LHCN-M2 (cell line): ENCODE measurements around the gene PFKFB4. TPM values are rescaled to one million over a fixed set of nuclear protein-coding genes. Genes with fewer than 3 reads are reported as not detected.
"Not testable (repeated sequence)": the region's sequence is repeated elsewhere in the genome, so short reads cannot be mapped to it uniquely, and the experiment has no call there.

Experiments used
- DNase-seq: peaks from one replicate; pipeline ENCODE4 v3.0.0-alpha.2; 2012; ENCODE audit warnings: low read depth
- total RNA-seq: library from RNA; depleted of rRNA; stranded (reverse); fragments of >200 nt; gene quantifications from 2 replicates; pipeline ENCODE4 v1.2.3, GENCODE V29; 2014

PFKFB4 gene
- total RNA-seq, 1 experiment from 2014 or later = 22.6 TPM

DNA sequence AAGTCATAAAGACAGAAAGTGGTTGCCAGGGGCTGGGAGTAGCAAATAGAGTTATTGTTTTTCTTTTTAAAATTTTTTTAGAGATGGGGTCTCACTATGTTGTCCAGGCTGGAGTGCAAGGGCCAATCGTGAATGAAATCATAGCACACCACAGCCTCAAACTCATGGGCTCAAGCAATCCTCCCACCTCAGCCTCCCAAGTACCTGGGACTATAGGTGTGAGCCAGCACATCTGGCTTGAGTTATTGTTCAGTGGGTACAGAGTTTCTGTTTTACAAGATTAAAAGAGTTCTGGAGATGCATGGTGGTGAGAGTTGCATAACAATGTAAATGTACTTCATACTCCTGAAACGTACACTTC is 23.6 kb downstream of the PFKFB4 start:
- no peak for DNase-seq

DNA sequence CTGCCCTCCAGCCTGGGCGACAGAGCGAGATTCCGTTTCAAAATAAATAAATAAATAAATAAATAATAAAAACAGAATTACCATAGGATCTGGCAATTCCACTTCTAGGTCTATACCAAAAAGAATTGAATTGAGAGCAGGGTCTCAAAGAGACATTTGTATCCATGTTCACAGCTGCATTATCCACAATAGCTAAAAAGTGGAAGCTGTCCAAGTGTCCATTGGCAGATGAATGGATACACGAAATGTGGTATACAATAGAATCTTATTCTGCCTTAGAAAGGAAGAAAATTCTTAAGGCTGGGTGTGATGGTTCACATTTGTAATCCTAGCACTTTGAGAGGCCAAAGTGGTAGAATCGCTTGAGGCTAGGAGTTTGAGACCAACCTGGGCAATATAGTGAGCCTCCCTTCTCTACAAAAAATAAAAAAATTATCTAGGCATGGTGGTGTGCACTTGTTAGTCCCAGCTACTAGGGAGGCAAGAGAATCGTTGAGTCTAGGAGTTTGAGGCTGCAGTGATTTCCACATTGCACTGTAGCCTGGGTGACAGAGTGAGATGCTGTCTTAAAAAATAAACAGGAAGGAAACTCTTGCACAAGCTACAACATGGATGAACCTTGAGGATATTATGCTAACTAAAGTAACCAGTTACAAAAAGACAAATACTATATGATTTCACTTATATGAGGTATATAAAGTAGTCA is 24.2 kb downstream of the PFKFB4 start:
- no peak for DNase-seq

DNA sequence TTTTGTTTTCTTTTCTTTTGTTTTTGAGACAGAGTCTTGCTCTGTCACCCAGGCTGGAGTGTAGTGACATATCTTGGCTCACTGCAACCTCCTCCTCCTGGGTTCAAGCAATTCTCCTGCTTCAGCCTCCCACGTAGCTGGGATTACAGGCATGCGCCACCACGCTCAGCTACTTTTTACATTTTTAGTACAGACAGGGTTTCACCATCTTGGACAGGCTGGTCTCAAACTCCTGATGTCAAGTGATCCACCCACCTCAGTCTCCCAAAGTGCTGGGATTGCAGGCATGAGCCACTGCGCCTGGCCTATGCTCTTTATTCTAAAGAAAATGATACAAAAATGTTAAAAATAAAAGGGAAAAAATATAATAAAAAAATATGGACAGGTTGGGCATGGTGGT is 25.9 kb downstream of the PFKFB4 start:
- DNase-seq = not testable (repeated sequence)

DNA sequence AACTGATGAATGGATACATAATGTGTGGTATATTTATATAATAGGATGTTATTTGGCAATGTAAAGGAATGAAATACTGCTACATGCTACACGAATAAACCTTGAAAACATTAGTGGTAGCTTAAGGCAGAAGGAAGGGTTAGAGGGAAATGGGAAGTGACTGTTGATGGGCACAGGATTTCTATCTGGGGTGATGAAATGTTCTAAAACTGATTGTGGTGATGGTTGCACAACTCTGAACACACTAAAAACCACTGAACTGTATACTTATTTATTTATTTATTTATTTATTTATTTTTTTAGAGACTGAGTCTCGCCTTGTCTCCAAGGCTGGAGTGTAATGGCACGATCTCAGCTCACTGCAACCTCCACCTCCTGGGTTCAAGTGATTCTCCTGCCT is 27.8 kb downstream of the PFKFB4 start:
- DNase-seq = peak; percentile 26

DNA sequence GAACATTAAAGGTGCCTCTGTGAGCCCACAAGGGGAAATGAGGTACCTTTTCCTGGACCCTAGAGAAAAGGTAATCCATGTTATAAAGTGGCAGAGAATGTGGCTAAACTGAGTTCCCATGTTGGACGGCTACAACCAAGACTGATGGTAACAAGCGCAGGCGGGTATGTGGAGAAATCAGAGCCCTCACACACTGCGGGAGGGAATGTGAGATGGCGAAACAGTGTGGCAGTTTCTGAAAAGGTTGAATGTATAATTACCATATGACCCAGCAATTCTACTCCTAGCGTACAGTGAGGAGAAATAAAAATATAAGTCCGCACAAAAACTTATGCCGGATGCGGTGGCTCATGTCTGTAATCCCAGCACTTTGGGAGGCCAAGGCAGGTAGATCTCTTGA is 28.6 kb downstream of the PFKFB4 start:
- DNase-seq = no peak

DNA sequence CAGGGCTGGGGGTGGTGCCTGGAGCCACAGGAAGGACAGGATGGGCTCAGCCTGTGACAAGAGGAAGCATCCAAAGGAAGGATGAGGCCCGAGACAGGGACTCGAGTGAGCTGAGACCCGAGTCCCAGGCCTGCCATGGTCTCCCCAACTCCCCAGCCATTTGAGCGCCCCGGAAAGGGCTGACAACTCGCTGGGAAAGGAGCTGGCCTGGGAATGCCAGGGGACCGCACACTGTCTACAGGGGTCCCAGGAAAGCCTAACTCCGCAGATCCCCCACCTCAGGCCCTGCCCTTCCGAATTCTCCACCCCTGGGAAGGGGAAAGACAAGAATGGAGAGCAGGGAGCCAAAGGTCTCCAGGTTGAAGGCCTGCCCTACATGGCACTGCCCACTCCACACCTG is 31.6 kb downstream of the PFKFB4 start:
- DNase-seq = no peak

DNA sequence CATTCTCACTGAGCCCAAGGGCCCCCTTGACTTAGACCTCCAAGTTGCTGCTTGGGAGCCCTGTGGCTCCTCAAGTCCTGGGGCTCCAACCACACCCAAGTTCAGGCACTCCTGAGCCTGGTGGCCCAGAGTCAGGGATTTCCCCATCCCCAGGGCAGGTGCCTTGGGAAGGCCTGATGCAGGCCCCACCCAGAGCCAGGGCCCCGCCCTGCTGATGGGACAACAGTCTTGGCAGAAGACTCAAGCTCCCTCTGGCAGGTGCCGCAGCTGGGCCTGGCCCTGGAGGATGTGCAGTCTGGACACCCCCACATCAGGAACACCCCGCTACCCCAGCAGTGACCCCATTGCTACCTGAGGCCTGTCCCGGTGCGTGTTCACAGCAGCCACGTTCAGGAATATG is 35.0 kb downstream of the PFKFB4 start:
- no peak for DNase-seq

DNA sequence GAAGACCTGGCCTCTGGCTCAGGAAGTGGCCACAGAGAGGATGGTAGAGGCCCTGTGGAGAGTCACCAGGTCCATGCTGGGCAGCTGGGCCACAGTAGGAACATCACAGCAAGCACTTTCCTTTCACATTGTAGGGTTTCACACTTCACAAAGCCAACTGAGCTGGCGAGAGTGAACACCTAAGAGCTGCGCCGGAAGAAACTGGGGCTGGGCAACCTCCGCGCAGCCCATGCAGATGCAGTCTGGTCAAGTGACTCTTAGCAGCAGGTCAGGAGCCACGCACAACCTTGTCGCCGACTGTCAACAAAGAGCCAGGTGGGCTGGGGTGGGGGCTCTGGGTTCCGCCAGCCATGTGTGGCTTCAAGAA is 37.3 kb downstream of the PFKFB4 start:
- no peak for DNase-seq

DNA sequence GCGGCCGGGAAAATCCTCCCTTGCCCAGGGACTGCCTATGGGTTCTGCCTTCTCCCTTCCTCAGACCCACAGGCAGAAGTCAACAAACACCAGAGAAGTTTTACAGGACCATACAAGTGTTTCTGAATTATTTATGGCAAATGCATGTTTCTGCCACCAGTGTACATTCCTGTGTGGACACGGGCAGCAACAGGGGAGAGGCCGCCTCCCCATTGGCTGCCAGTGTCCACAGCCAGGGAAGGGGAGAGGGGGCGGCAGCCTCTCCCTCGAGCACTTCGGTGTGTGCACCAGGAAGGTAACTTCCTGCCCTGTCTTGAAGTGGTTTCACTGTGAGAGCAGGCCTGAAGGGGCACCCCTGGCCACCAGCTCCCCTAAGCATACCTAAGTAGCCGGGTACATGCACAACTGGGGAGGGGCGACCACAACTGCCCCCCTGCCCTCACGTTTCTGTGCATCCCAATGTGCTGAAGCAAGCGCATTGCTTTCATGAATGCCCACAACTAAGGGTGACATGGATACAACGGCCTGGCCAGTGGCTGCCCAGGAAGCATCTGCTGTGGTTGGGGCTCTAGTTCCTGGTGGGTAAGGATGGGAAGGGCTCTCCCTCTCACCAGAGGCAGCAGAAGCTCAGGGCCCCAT is 37.8 kb downstream of the PFKFB4 start:
- DNase-seq = no peak

DNA sequence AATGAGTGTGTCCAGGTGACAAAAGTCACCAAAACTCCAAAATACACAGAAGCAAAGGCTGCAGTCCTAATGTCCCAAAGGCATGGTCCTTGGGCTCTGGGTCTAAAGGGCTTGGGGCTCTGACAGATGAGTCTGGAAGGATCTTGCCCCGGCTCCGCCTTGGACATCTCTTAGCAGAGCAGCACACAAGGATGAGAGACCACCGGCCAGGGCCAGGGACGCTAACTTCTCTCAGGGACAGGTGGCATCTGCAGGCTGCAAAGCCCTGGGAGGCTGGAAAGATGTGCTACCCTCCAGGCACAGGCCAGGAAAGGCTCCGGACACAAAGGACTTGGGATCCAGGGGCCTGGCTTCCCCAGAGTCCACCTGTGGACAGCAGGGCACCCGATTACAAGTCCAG is 38.5 kb downstream of the PFKFB4 start:
- DNase-seq = no peak

DNA sequence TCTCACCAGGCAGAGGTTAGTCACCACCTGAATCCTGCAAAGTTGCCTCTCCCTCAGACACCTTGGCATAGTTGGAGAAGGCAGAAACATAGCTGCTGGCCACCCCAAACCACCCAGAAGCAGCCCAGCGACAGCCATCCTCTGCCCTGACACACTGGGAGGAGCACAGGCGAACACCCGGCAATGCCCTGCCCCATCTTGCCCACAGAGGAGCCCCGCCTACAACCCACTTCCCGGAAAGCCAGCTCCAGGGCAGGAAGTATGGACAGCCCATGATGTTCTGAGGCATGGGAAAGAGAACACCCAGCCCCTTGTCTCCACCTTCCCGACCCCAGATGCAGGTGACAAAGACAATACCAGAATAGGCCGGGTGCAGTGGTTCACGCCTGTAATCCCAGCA is 40.0 kb downstream of the PFKFB4 start:
- no peak for DNase-seq

DNA sequence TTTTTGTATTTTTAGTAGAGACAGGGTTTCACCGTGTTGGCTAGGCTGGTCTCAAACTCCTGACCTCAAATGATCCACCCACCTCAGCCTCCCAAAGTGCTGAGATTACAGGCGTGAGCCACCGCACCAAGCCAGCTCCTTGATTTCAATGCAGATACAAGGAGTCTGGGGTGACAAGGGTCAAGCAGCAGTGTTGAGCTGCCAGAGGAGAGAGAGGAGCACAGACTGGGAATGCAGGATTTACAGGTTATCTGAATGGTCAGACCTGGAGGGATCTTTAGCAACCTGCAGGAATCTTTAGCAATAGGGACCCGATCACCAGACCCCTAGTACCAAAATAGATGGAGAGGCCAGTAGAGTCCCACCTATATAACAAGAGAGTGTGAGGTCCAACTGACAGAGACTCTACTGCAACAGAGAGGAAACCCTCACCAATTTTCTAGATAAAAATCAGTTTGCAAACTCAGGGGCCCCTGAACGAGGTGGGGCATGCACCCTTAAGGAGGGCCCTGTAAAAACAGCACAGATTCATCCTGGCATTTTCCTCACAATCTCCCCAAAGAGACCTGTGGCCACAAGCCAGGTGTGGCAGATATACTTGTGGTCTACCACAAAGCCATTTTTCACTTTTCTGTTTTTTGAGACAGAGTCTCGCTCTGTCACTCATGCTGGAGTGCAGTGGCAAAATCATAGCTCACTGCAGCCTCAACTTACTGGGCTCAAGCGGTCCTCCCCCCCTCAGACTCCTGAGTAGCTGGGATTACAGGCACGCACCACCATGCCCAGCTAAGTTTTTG is 42.0 kb downstream of the PFKFB4 start:
- DNase-seq = no peak

DNA sequence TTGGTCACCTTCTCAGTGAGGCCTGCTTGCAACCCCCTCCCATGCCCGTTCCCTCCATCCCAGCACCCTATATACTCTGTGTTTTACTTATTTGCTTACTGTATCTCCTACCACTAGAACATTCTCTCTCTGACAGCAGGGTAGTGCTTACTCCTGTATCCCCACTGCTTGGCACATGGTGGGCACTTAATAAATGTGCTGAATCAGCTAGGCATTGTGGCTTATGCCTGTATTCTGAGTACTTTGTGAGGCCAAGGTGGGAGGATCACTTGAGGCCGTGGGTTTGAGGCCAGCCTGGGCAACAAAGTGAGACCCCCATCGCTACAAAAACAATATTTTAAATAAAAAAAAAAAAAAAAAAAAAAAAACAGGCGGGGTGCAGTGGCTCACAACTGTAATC is 45.1 kb downstream of the PFKFB4 start:
- DNase-seq = no peak

DNA sequence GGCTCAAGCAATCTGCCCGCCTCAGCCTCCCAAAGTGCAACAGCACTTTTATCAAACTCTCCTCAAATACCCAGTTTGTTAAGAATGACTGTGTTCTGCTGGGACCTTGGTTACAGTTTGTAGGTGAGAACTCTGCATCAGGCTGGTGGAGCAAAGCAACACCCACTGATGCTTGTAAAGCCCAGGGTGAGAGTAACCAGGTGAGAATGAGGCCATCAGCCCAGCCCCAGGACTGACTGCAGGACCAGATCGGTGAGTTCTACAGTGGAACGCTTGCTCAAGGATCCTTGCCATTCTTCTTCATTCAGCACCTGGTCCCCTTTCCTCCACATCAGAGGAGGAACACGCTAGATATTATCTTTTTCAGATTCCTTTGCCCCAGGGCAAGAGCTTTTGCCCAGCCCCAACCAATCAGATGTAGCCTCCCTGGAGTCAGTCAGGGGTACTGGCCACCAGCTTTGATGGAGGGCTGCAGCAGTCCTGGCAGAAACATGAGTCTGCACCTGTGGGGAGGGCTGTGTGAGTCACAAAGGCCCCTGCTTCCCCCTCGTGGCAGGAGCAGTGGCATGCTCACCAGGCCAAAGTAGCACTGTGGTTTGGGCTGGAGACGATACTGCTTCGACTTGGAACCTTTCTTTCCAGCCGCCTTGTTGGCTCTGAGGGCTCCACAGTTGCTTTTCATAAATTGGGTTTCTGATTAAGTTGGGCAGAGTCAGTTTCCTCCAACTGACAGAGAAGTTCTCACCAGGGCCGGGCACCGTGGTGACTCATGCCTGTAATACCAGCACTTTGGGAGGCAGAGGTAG is 49.1 kb downstream of the PFKFB4 start:
- peak; percentile 79 for DNase-seq

DNA sequence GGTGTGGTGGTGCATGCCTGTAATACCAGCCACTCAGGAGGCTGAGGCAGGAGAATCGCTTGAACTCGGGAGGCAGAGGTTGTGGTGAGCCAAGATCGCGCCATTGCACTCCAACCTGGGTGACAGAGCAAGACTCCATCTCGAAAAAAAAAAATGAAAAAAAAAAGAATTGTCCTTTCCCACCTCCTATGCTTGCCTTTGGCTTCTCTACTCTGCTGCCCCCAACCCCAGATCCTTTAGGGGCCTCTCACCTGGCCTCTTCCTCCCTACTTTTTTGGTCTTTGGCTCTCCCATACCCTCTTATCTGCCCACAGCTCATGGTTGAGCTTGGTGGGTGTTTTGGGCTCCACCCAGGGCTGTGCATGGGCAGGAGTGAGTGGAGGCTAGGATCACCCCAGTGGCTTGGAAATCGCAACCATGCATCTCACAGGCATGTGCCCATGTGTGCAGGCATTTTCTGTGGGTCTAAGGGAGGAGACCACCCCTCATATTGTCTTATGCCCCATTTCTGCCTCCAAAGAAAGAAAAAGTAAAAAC is 50.6 kb downstream of the PFKFB4 start:
- no peak for DNase-seq

DNA sequence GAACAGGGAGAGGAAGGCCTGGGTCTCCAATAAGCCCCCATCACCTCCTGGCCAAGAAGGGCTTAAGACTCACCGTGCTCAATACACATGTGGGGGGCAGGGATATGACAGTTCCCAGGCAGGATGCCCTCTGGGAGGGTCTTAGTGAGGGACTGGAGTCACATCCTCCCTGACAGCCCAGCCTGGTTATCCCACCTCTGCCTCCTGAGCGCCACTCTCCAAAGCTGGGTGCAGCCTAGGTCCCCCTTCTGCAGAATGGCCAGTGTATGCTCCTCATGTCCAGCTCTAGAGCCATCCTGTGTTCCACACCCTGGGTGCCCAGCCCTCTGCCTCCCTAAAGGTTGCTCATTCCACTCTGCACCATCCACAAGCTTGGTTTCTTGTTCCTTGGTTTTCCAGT is 51.5 kb downstream of the PFKFB4 start:
- DNase-seq = no peak

DNA sequence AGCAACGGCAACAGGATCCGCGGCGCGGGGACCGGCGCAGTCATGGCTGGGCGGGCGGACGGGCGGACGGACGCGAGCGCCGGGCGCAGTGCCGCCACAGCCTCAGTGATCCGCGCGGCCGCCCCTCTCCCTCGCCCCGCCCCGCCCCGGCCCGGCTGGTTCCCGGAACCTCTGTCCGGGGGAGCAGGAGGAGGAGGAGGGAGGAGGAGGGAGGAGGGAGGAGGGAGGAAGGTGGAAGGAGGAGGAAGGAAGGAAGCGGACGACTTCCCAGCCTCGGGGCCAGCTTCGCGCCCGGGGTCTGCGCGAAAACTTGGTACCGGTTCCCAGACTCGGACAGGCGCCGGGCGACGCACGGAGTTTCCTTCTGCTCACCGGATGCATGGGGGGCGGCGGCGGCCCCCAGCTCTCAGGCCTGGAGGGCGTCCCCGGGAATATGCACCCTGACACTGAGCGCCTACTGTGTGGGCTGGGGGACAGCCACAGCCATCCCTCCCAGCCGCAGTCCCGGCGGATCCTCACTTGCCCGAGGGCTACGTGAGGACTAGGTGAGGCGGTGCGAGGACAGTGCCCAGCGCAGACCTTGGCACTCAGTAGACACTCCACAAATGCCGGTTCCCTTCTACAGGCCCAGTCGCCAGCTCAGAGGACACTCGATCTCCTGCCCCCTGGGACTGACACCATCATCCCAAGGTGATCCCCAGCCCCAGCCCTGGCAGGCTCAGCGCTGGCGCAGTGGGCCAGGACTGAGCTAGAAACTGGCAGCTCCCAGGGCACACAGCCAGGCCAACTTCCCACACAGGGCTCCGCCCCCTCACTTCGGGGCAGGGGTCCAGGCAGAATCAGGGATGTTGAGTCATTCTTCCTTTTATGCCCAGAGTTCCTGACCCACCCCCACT is 52.3 kb downstream of the PFKFB4 start, which contains the start of gene SHISA5:
Gene SHISA5 (minus strand): TSS at position 124 of the 896 bp plus-strand sequence. CDS start 80 bp downstream, at position 44.
- peak; percentile 48 for DNase-seq

DNA sequence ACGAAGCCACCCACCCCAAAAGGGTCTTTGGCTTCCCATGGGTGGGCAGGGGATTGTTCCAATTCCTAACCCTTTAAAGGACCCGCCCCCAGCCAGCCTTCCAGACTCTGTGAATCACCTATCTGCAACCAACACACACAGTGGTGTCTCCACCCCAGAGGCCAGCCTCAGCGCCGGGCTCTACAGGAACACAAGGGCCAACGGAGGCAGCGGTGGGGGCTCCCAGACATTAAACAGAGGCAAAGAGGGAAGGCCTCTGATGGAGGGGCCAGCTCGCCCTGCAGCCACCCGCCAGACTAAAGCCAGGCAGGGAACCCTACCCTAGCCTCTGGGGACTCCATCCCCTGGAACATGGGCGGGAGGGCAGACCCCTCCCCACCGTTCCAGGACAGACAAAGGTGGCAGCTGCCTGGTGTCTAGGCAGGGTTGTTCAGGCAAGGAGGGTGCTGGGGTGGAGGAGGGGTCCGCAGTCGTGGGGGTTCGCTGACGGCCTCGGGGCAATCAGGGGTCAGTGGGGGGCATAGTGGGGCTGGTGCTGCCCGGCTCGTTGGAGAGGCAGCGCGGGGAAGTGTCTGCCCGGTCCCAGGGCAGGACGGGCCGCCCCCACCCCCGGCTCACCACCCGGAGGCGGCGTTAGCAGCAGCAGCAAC is 53.1 kb downstream of the PFKFB4 start:
- peak; percentile 43 for DNase-seq

DNA sequence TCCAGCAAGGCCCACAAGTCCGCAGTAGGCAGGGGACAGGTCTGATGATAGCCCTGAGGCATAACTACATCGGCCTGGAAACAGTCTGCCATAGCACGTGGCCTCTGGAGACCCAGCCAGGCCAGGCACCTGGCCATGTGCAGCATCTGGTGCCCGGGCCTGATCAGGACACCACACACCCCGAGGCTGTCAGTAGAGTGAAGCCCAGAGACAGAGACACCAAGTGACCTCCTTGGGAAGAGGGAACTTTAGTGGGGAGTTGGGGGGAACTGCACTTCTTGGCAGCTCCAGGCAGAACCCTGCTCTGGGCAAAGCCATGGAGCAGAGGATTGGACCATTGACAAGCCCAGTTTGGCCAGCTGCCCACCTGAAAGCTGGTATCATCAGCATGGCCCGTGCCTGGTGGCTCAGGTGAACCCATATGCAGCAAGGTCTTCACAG is 53.9 kb downstream of the PFKFB4 start:
- DNase-seq = no peak

DNA sequence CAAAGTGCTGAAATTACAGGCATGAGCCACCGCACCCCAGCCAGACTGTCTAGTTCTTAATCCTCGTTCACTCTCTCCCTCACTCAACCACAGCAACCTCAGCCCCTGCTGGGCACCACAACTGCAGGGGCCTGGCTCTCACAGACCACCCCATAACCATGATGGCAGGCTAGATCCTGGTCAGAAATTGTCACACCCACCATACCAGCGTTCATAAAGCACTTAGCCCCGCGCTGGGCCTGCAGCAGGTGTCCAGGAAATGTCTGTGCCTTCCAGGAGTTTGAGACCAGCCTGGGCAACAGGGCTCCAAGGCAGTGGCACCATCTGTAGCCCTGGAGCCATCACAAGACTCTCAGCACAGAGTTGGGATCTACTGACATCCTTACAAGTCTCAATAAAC is 54.5 kb downstream of the PFKFB4 start:
- no peak for DNase-seq
